Measurements from ENCODE around the gene FIGLA. TPM values are rescaled to one million over a fixed set of nuclear protein-coding genes. Genes with fewer than 3 reads are reported as not detected.

Gene FIGLA
- total RNA-seq, 4 donors from 2014 or later = not detected

DNA sequence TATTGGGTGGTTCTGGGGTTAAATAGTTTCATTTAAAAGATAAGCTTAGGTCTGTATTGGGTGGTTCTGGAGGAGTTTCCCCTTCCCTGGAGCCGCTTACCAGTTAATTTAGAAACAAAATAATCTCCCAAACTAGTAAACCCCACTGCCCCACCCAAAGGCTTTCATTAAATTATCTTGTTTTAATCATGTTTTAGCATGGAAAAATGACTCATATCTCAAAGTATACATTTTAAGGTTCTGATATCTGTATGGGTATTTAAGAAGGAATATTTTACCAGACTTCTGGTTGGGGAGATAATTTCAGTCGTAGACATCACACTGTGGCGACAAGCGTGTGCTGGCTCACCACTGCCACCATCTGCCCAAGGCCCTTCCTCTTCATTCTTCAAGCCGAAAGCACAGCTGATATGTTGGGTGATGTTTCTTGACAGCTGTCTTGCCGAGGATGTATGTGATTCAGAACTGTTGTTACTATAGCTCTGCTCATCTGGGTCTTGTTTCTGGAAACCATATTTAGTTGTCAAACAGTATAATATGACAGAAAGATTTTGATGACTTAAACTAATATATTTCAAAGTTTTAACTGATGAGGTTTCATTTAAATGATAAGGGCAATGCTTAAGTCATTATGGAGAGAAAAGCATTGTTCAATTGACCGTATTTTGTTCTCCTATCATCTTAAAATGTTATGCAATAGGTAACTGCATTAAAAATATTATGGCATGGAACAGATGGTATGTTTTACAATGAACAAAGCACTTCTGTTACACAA is 5.1 kb downstream of the FIGLA start:
- no peak for DNase-seq (ENCODE audit: low spot score)
- TF ChIP-seq, protein P1, sequence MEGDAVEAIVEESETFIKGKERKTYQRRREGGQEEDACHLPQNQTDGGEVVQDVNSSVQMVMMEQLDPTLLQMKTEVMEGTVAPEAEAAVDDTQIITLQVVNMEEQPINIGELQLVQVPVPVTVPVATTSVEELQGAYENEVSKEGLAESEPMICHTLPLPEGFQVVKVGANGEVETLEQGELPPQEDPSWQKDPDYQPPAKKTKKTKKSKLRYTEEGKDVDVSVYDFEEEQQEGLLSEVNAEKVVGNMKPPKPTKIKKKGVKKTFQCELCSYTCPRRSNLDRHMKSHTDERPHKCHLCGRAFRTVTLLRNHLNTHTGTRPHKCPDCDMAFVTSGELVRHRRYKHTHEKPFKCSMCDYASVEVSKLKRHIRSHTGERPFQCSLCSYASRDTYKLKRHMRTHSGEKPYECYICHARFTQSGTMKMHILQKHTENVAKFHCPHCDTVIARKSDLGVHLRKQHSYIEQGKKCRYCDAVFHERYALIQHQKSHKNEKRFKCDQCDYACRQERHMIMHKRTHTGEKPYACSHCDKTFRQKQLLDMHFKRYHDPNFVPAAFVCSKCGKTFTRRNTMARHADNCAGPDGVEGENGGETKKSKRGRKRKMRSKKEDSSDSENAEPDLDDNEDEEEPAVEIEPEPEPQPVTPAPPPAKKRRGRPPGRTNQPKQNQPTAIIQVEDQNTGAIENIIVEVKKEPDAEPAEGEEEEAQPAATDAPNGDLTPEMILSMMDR (IDR thresholded peaks at IDR 0.05) = no peak
- no peak for ATAC-seq (ENCODE audit: low FRiP score)

- TF ChIP-seq, protein P1 (IDR thresholded peaks at IDR 0.05) = no peak
Measured at GRCh38 chr2:70784320-70784719, 6.1 kb downstream of the FIGLA start.

DNA sequence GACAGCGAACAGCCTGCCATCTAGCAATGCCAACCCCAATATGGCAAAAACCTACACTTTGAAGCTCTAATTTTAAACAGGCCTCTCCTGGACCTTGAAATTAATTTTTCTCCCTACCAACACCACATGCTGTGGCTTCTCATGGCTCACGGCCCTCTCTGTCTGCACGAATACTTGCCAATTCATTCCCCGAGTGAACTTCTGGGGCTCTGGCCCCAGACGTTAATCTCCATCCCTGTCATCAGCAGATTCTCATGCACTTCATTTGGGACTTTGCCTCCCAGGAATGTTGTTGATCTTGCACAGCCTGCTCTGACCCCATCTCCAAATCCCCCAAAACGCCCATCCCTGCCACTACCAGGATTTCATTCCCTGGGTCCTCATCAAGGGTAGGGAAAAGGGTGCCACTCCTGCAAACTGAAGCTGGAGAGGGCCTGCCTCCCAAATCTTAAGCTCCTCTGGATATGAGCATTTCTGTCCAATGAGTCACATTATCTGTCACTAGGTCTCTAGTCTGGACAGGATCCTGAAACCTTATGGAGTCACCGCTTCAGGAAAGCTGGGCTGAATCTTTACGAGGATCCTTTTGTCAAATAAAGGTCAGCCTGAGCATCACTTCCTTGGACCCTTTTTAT is 10.4 kb downstream of the FIGLA start:
- TF ChIP-seq, protein P1 (IDR thresholded peaks at IDR 0.05) = no peak
- ATAC-seq (ENCODE audit: low FRiP score) = no peak
- no peak for DNase-seq (ENCODE audit: low spot score)

More at GRCh38 chr2:70784320-70784719, 6.1 kb downstream of the FIGLA start:
- ATAC-seq (ENCODE audit: low FRiP score) = no peak
- DNase-seq (ENCODE audit: low spot score) = no peak

DNA sequence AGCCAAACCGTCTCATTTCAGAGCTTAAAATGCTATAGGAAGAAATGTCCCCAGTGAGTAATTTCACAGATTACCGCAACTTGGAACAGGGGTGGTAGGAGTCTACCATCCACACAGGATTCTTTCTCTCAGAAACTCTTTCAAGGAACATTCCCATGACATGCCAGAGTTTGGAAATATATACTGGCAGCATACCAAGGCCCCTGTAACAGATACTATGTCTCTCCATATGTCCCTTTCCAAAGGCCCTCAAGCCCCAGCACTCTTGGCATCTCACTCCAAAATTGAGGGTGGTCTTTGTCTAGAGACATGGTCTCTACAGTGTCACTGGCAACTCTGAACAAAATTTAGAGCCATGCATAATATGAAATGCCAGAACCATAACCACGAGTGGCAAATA is 11.0 kb downstream of the FIGLA start:
- TF ChIP-seq, protein P1 (IDR thresholded peaks at IDR 0.05) = no peak
- ATAC-seq (ENCODE audit: low FRiP score) (no peak), DNase-seq (ENCODE audit: low spot score) (no peak)

- DNase-seq (ENCODE audit: low spot score) = no peak
- no peak for ATAC-seq (ENCODE audit: low FRiP score)
- TF ChIP-seq, protein P1 (IDR thresholded peaks at IDR 0.05) = no peak
Measured at GRCh38 chr2:70778676-70779075, 11.8 kb downstream of the FIGLA start.

- DNase-seq (ENCODE audit: low spot score) (no peak), ATAC-seq (ENCODE audit: low FRiP score) (no peak)
- TF ChIP-seq, protein P1 (IDR thresholded peaks at IDR 0.05) = no peak
Measured at GRCh38 chr2:70777450-70777849, 13.0 kb downstream of the FIGLA start.

- TF ChIP-seq, protein P1 (IDR thresholded peaks at IDR 0.05) = no peak
- no peak for ATAC-seq (ENCODE audit: low FRiP score)
- DNase-seq (ENCODE audit: low spot score) = no peak
Measured at GRCh38 chr2:70776266-70776665, 14.2 kb downstream of the FIGLA start.
